Liver (tissue), 9 donors: ENCODE results near the gene CYP1A2. TPM values are rescaled to one million over a fixed set of nuclear protein-coding genes. Genes with fewer than 3 reads are reported as not detected.

ENCODE experiments used
- DNase-seq: peaks from one replicate; pipeline ENCODE4 v3.0.0-alpha.2; 2017; ENCODE audit warnings: low spot score
- H3K27ac ChIP-seq, 2 donors: one replicate each; pipeline ENCODE4 v1.7.0; 2013; ENCODE audit warnings: inconsistent platforms in 2 of 2, low read length in 2 of 2, control low read depth in 1 of 2, low read depth in 1 of 2, mild to moderate bottlenecking in 1 of 2
- H3K27me3 ChIP-seq, 4 donors: one replicate each; pipeline versions ENCODE4 v1.6.1 to v1.7.0; 2013; ENCODE audit warnings: low read length in 3 of 4, inconsistent platforms in 1 of 4, mild to moderate bottlenecking in 1 of 4, moderate library complexity in 1 of 4; ENCODE audit not compliant: control insufficient read depth in 4 of 4, insufficient read depth in 4 of 4
- H3K36me3 ChIP-seq, 4 donors: one replicate each; pipeline versions ENCODE4 v1.6.1 to v1.7.0; 2013; ENCODE audit warnings: low read length in 3 of 4, mild to moderate bottlenecking in 3 of 4, low read depth in 1 of 4, moderate library complexity in 1 of 4; ENCODE audit not compliant: control insufficient read depth in 4 of 4, insufficient read depth in 3 of 4
- H3K4me1 ChIP-seq, 4 donors: one replicate each; pipeline versions ENCODE4 v1.6.1 to v1.7.0; 2013; ENCODE audit warnings: low read length in 3 of 4, mild to moderate bottlenecking in 3 of 4, moderate library complexity in 1 of 4; ENCODE audit not compliant: control insufficient read depth in 4 of 4, insufficient read depth in 4 of 4
- H3K4me3 ChIP-seq, 3 donors: one replicate each; pipeline versions ENCODE4 v1.6.1 to v1.7.0; 2013; ENCODE audit warnings: low read length in 3 of 3, control low read depth in 1 of 3, low read depth in 1 of 3, mild to moderate bottlenecking in 1 of 3
- H3K9ac ChIP-seq, 2 donors: one replicate each; pipeline ENCODE4 v1.7.0; 2013; ENCODE audit warnings: low read length in 2 of 2, mild to moderate bottlenecking in 2 of 2, moderate library complexity in 2 of 2, control low read depth in 1 of 2, low read depth in 1 of 2
- H3K9me3 ChIP-seq, 4 donors: one replicate each; pipeline versions ENCODE4 v1.6.1 to v1.7.0; 2013; ENCODE audit warnings: low read length in 3 of 4; ENCODE audit not compliant: control insufficient read depth in 4 of 4
- CTCF ChIP-seq: fragments of 150-350 bp; IDR thresholded peaks from 2 replicates; pipeline ENCODE4 v1.5.1; 2017; ENCODE audit warnings: improper control_type of control experiment, low read depth, low read length; ENCODE audit not compliant: missing input control
- FOXA1 ChIP-seq: IDR thresholded peaks from 2 replicates; pipeline ENCODE4 v1.6.1; 2016; ENCODE audit warnings: antibody characterized with exemption
- FOXA2 ChIP-seq: IDR thresholded peaks from 2 replicates; pipeline ENCODE4 v1.6.1; 2016; ENCODE audit warnings: antibody characterized with exemption
- GABPA ChIP-seq, 2 donors: IDR thresholded peaks in 1 of 2; conservative IDR thresholded peaks in 1 of 2; 2 replicates each; pipeline ENCODE4 v1.6.1; 2016; ENCODE audit warnings: antibody characterized with exemption in 2 of 2, mild to moderate bottlenecking in 1 of 2, moderate library complexity in 1 of 2
- HNF4A ChIP-seq, 2 donors: conservative IDR thresholded peaks; 2 replicates each; pipeline ENCODE4 v1.6.1; 2016; ENCODE audit warnings: antibody characterized with exemption in 2 of 2, mild to moderate bottlenecking in 2 of 2
- HNF4G ChIP-seq: IDR thresholded peaks from 2 replicates; pipeline ENCODE4 v1.6.1; 2016; ENCODE audit warnings: antibody characterized with exemption
- MAX ChIP-seq: IDR thresholded peaks from 2 replicates; pipeline ENCODE4 v1.6.1; 2016; ENCODE audit warnings: antibody characterized with exemption
- NR2F2 ChIP-seq: IDR thresholded peaks from 2 replicates; pipeline ENCODE4 v1.6.1; 2016; ENCODE audit warnings: antibody characterized with exemption
- RAD21 ChIP-seq, 2 donors: IDR thresholded peaks; 2 replicates each; pipeline ENCODE4 v1.6.1; 2016; ENCODE audit warnings: antibody characterized with exemption in 2 of 2, mild to moderate bottlenecking in 2 of 2
- REST ChIP-seq: IDR thresholded peaks from 2 replicates; pipeline ENCODE4 v1.6.1; 2016; ENCODE audit warnings: antibody characterized with exemption, mild to moderate bottlenecking
- RXRA ChIP-seq, 2 donors: IDR thresholded peaks; 2 replicates each; pipeline ENCODE4 v1.6.1; 2017 to 2018; ENCODE audit warnings: antibody characterized with exemption in 2 of 2, mild to moderate bottlenecking in 1 of 2
- SP1 ChIP-seq: IDR thresholded peaks from 2 replicates; pipeline ENCODE4 v1.6.1; 2018; ENCODE audit warnings: antibody characterized with exemption, mild to moderate bottlenecking
- TAF1 ChIP-seq: conservative IDR thresholded peaks from 2 replicates; pipeline ENCODE4 v1.6.1; 2016; ENCODE audit warnings: antibody characterized with exemption, mild to moderate bottlenecking
- YY1 ChIP-seq: IDR thresholded peaks from 2 replicates; pipeline ENCODE4 v1.6.1; 2016; ENCODE audit warnings: antibody characterized with exemption, mild to moderate bottlenecking
- WGBS: extraction: QIAGEN DNeasy Blood & Tissue Kit; methylation state at CpG from one replicate; pipeline ENCODE4 v1.1.7; 2013; 5-methylcytosine and 5-hydroxymethylcytosine counted together
- polyA plus RNA-seq, 2 donors: library from polyadenylated mRNA; stranded (reverse) in 1 of 2; unstranded in 1 of 2; fragments of 200-250 nt in 1 of 2; fragments of >200 nt in 1 of 2; fragmentation: Nextera tagmentation in 1 of 2; extraction: Ambion mirVana in 1 of 2; gene quantifications; one replicate each; pipeline versions ENCODE4 v1.2.1 to v1.2.3, GENCODE V29; 2013 to 2015
- total RNA-seq, 2 donors: library from RNA; depleted of rRNA; stranded (reverse); fragments of >200 nt; gene quantifications; one replicate each; pipeline ENCODE4 v1.2.3, GENCODE V29; 2014
- TF ChIP-seq, protein P1 (sequence below): IDR thresholded peaks from 2 replicates; pipeline ENCODE4 v1.6.1; 2016; ENCODE audit warnings: antibody characterized with exemption
- TF ChIP-seq, protein P2 (sequence below): IDR thresholded peaks from 2 replicates; pipeline ENCODE4 v1.6.1; 2016; ENCODE audit warnings: antibody characterized with exemption
- donor health status: healthy.
- donor health status: healthy.
- donor health status: healthy.
- donor health status: healthy.
- donor health status: healthy.

The CYP1A2 gene
- total and polyA plus RNA-seq, 4 donors: 21.8 to 32.5 (median 31.7) TPM; not detected in 1

- TF ChIP-seq, protein P1, sequence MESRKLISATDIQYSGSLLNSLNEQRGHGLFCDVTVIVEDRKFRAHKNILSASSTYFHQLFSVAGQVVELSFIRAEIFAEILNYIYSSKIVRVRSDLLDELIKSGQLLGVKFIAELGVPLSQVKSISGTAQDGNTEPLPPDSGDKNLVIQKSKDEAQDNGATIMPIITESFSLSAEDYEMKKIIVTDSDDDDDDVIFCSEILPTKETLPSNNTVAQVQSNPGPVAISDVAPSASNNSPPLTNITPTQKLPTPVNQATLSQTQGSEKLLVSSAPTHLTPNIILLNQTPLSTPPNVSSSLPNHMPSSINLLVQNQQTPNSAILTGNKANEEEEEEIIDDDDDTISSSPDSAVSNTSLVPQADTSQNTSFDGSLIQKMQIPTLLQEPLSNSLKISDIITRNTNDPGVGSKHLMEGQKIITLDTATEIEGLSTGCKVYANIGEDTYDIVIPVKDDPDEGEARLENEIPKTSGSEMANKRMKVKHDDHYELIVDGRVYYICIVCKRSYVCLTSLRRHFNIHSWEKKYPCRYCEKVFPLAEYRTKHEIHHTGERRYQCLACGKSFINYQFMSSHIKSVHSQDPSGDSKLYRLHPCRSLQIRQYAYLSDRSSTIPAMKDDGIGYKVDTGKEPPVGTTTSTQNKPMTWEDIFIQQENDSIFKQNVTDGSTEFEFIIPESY: no peak
- TF ChIP-seq FOXA2 (no peak), NR2F2 (no peak), SP1 (no peak), RAD21 (IDR thresholded peaks at IDR 0.05) (no peak)
Measured at GRCh38 chr15:74762791-74763150, 14.1 kb downstream of the CYP1A2 start (continued).

DNA sequence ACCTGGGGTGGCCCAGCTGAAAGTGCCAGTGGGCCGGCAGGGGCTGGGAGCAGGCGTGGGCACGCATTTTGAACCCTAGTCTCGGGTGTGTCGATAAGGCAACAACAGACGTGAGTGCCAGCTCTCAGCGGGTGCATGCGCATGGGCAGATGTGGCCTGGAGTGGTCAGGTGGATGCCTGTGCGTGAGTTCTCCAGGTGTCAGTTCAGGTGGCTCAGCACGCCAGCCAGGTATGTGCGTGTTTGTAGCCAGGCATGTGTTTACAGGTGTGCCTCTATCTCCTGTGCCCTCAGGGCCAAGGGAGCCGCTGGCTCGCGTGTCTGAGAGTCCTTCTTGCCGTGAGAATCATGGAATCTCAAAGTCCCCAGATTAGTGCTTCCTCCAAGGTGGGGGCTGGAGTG, 14.8 kb downstream of the CYP1A2 start:
- H3K4me1 ChIP-seq: peaks cover 3 to 9% (median 5%) of the 10 kb centered on the region in 4 donors
- no peak overlapping the region for H3K9ac ChIP-seq
- TF ChIP-seq HNF4G (no peak), HNF4A (conservative IDR thresholded peaks at IDR 0.05) (no peak), SP1 (no peak), CTCF (no peak), YY1 (no peak), GABPA (IDR thresholded peaks at IDR 0.05 in 1 of 2, conservative IDR thresholded peaks at IDR 0.05 in 1 of 2) (no peak), MAX (no peak)
- no peaks in the 10 kb centered on the region for H3K9me3 ChIP-seq
- no peaks in the 10 kb centered on the region for H3K27me3 ChIP-seq
- WGBS: 38% methylated on average over 15 of the region's 15 CpGs
- H3K27ac ChIP-seq: no peak overlapping the region
- no peaks in the 10 kb centered on the region for H3K36me3 ChIP-seq
- H3K4me3 ChIP-seq: no peak overlapping the region
- DNase-seq: no peak

DNA sequence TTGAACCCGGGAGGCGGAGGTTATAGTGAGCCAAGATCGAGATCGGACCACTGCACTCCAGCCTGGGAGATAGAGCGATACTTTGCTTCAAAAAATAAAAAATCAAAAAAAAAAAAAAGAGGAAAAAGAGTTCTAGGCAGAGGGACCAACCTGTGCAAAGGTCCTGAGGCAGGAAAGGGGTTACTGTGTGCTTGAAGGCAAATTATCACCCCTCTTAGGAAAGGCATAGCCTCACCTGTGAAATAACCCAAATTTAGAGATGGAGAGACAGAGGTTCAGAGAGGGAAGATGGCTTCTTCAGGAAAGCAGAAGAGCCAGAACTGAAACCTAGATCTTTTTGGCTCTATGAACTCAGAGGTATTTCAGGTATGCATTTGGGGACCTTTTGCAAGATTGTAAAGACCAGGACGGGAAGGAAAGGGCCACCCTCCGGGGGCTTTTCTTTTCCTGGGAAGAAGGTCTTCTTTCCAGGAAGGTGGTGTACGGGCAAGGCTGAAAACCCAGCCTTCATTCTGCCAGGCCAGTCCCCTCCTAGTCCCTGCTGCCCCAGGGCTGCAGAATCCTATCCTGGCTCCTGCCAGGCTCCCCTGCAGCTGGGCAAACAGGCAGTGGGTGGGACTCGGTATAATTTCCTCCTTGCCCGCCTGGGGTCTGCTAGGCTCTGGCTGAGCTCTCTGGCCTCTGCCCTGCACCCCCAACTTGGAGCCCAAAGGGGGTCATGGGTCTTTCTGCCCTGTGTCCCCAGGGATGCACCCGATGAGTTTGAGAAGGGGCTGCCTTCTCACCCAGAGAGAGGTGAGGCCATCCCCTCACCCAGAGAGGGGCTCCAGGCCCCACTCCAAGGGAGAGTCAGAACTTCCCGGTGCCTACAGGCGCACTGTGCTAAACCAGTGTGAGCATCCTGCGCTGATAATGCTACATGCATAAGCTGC, 18.8 kb downstream of the CYP1A2 start:
- DNase-seq: no peak
- 87% methylated on average over 14 of the region's 14 CpGs for WGBS
- Histone ChIP-seq H3K27ac (no peak overlapping the region), H3K4me1 (peaks cover 0 to 6% (median 3%) of the 10 kb centered on the region in 4 donors), H3K9me3 (no peaks in the 10 kb centered on the region), H3K9ac (no peak overlapping the region), H3K4me3 (no peak overlapping the region), H3K27me3 (no peaks in the 10 kb centered on the region), H3K36me3 (no peaks in the 10 kb centered on the region)
- TF ChIP-seq RAD21 (IDR thresholded peaks at IDR 0.05) (no peak), REST (no peak), RXRA (IDR thresholded peaks at IDR 0.05) (no peak), NR2F2 (no peak), FOXA2 (no peak), FOXA1 (no peak), TAF1 (no peak), HNF4G (no peak)
- TF ChIP-seq, protein P2, sequence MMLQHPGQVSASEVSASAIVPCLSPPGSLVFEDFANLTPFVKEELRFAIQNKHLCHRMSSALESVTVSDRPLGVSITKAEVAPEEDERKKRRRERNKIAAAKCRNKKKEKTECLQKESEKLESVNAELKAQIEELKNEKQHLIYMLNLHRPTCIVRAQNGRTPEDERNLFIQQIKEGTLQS: no peak
